GM12878 (cell line): ENCODE results near the gene SETDB1. TPM values are rescaled to one million over a fixed set of nuclear protein-coding genes. Genes with fewer than 3 reads are reported as not detected.

ENCODE experiments used
- CUX1 ChIP-seq: IDR thresholded peaks from 2 replicates; pipeline ENCODE4 v1.6.1; 2012; ENCODE audit warnings: improper control_type of control experiment, low read depth, low read length; ENCODE audit not compliant: insufficient replicate concordance
- IRF3 ChIP-seq: fragments of 450-650 bp; IDR thresholded peaks from 2 replicates; pipeline ENCODE4 v1.6.1; 2014; ENCODE audit warnings: mild to moderate bottlenecking
- KAT2A ChIP-seq: conservative IDR thresholded peaks from 2 replicates; pipeline ENCODE4 v1.6.1; 2011; ENCODE audit warnings: low read depth, low read length; ENCODE audit not compliant: control insufficient read depth
- polyA plus RNA-seq, 11 experiments: library from polyadenylated mRNA; depleted of rRNA in 4 of 11; unstranded in 6 of 11; stranded (reverse) in 5 of 11; fragments of >200 nt; fragmentation: Nextera tagmentation in 4 of 11; fragmentation: Illumina TruSeq in 1 of 11; extraction: Ambion mirVana in 4 of 11; extraction: Trizol in 1 of 11; gene quantifications; 1 replicate in 1 of 11; 2 replicates in 10 of 11; pipeline versions ENCODE4 v1.2.1 to v1.2.3, GENCODE V29; 2011 to 2016; ENCODE audit warnings: inconsistent platforms in 2 of 11, missing spikeins in 2 of 11, low read depth in 1 of 11
- total RNA-seq, 4 experiments: library from RNA; depleted of rRNA in 3 of 4; stranded (reverse); fragments of >200 nt in 3 of 4; fragmentation: Illumina TruSeq in 1 of 4; extraction: Trizol in 1 of 4; gene quantifications; 2 replicates each; pipeline versions ENCODE4 v1.2.1 to v1.2.3, GENCODE V29; 2013 to 2021

Gene SETDB1
- total and polyA plus RNA-seq, 10 of the 15 experiments (the other 5 are each of a cell fraction or from before 2014, with no cell fraction given) = 14.3 to 56.7 (median 35.7) TPM

DNA sequence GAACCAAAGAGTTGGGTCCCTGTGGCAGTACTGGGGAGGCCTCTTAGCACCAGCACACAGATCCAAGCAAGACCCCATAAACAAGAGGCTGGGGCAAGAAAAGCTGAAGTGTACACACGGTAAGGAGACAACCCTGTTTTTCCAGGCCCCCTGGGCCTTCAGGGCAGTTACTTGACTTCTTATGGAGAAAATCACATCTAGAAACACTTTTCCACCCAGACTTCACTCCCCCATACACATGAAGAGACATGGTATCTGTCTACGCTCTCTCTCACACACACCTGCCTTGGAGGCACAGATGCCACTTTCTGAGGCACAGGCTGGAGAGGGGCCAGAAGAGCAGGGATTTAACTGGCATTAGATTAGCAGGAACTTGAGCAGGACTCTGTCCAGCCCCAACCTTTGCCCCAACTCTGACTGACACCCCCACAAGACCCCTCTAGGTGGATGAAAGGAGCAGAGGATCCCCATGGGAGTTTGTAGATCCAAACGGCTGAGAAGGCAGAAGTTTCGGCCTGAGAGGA, 46.3 kb downstream of the SETDB1 start (continued):
- TF ChIP-seq CUX1 = no peak
- TF ChIP-seq KAT2A = no peak
- no peak for TF ChIP-seq IRF3
